ENCODE results near the gene KLHL5. TPM values are rescaled to one million over a fixed set of nuclear protein-coding genes. Genes with fewer than 3 reads are reported as not detected.
A peak's percentile ranks its signal among the peaks of the same experiment; 100 is the strongest.
"Not testable (repeated sequence)": the region's sequence is repeated elsewhere in the genome, so short reads cannot be mapped to it uniquely, and the experiment has no call there.

The KLHL5 gene, protein sequence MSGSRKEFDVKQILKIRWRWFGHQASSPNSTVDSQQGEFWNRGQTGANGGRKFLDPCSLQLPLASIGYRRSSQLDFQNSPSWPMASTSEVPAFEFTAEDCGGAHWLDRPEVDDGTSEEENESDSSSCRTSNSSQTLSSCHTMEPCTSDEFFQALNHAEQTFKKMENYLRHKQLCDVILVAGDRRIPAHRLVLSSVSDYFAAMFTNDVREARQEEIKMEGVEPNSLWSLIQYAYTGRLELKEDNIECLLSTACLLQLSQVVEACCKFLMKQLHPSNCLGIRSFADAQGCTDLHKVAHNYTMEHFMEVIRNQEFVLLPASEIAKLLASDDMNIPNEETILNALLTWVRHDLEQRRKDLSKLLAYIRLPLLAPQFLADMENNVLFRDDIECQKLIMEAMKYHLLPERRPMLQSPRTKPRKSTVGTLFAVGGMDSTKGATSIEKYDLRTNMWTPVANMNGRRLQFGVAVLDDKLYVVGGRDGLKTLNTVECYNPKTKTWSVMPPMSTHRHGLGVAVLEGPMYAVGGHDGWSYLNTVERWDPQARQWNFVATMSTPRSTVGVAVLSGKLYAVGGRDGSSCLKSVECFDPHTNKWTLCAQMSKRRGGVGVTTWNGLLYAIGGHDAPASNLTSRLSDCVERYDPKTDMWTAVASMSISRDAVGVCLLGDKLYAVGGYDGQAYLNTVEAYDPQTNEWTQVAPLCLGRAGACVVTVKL
- polyA plus RNA-seq (ENCODE audit: insufficient read length in 3 of 3), result 10 to 100 TPM; 35.5 to 48.2 (median 37.4) TPM
- long read RNA-seq, donor 1, transcript KLHL5-205 (11 exons, 2,926 nt), result major isoform, 5 of 6 reads
- long read RNA-seq, donor 1, partial matches to known transcripts, result 0 of 6 reads
- long read RNA-seq, donor 1, other reads (novel, unspliced or antisense), result 0 of 6 reads
- long read RNA-seq, donor 2, transcript KLHL5-205 (11 exons, 2,926 nt), result major isoform, 5 of 5 reads
- long read RNA-seq, donor 2, partial matches to known transcripts, result 0 of 5 reads
- long read RNA-seq, donor 2, other reads (novel, unspliced or antisense), result 0 of 5 reads
- long read RNA-seq, donor 3, transcript KLHL5-205 (11 exons, 2,926 nt), result major isoform, 6 of 6 reads
- long read RNA-seq, donor 3, partial matches to known transcripts, result 0 of 6 reads
- long read RNA-seq, donor 3, other reads (novel, unspliced or antisense), result 0 of 6 reads
- long read RNA-seq, donor 4, partial matches to known transcripts, result 0 of 2 reads
- long read RNA-seq, donor 4, other reads (novel, unspliced or antisense), result 0 of 2 reads
- long read RNA-seq, donor 5, partial matches to known transcripts, result 0 of 4 reads
- long read RNA-seq, donor 5, other reads (novel, unspliced or antisense), result 0 of 4 reads
- long read RNA-seq, donor 6, transcript KLHL5-205 (11 exons, 2,926 nt), result major isoform, 9 of 10 reads
- long read RNA-seq, donor 6, partial matches to known transcripts, result 0 of 10 reads
- long read RNA-seq, donor 6, other reads (novel, unspliced or antisense), result 0 of 10 reads
- long read RNA-seq, donor 7, transcript KLHL5-205 (11 exons, 2,926 nt), result major isoform, 6 of 6 reads
- long read RNA-seq, donor 7, partial matches to known transcripts, result 0 of 6 reads
- long read RNA-seq, donor 7, other reads (novel, unspliced or antisense), result 0 of 6 reads
- long read RNA-seq, donor 8, result 0 reads
- long read RNA-seq, donor 9, transcript KLHL5-205 (11 exons, 2,926 nt), result major isoform, 6 of 7 reads
- long read RNA-seq, donor 9, partial matches to known transcripts, result 0 of 7 reads
- long read RNA-seq, donor 9, other reads (novel, unspliced or antisense), result 0 of 7 reads
- long read RNA-seq, donor 10, partial matches to known transcripts, result 0 of 3 reads
- long read RNA-seq, donor 10, other reads (novel, unspliced or antisense), result 0 of 3 reads
- long read RNA-seq, donor 11, partial matches to known transcripts, result 0 of 3 reads
- long read RNA-seq, donor 11, other reads (novel, unspliced or antisense), result 0 of 3 reads
- long read RNA-seq, donor 12, transcript KLHL5-205 (11 exons, 2,926 nt), result major isoform, 7 of 16 reads
- long read RNA-seq, donor 12, partial matches to known transcripts, result 8 of 16 reads
- long read RNA-seq, donor 12, other reads (novel, unspliced or antisense), result 0 of 16 reads
- long read RNA-seq, donor 13, partial matches to known transcripts, result 0 of 4 reads
- long read RNA-seq, donor 13, other reads (novel, unspliced or antisense), result 0 of 4 reads
- long read RNA-seq, donor 14, transcript KLHL5-205 (11 exons, 2,926 nt), result major isoform, 9 of 18 reads
- long read RNA-seq, donor 14, partial matches to known transcripts, result 9 of 18 reads
- long read RNA-seq, donor 14, other reads (novel, unspliced or antisense), result 0 of 18 reads
- long read RNA-seq, donor 15, transcript KLHL5-205 (11 exons, 2,926 nt), result major isoform, 5 of 5 reads
- long read RNA-seq, donor 15, partial matches to known transcripts, result 0 of 5 reads
- long read RNA-seq, donor 15, other reads (novel, unspliced or antisense), result 0 of 5 reads
- long read RNA-seq, donor 16, partial matches to known transcripts, result 0 of 2 reads
- long read RNA-seq, donor 16, other reads (novel, unspliced or antisense), result 0 of 2 reads

DNA sequence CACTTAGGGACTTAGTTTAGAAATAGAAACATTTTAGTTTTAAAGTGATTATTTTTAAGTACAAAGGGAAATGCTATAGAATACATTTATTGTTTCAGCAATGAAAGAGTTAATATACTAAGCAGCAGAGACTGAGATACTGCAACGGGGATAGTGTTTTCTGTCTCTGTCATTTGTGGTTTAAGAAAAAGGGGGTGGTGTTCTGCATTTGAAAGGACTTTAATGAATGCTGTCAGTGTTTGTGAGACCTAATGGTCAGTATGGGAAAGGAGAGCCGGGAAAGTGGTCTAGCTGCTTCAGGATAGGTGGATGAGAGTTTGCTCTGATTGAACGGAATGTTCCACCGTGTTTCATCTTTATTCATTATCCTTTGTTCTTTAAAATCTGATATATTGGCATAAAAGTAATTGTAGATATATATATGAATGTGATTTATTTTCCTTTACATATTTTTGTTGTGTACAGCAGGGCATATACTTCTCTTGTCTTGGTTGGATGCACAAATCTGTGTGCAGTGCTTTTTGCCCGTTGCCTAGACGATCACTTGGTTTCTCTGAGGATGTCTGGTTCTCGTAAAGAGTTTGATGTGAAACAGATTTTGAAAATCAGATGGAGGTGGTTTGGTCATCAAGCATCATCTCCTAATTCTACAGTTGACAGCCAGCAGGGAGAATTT is at the start of gene KLHL5:
Gene KLHL5, plus strand, starts transcription at position 139 of the 676 bp plus-strand sequence. Its CDS starts 421 bp downstream, at position 560.
- DNase-seq, result no peak

DNA sequence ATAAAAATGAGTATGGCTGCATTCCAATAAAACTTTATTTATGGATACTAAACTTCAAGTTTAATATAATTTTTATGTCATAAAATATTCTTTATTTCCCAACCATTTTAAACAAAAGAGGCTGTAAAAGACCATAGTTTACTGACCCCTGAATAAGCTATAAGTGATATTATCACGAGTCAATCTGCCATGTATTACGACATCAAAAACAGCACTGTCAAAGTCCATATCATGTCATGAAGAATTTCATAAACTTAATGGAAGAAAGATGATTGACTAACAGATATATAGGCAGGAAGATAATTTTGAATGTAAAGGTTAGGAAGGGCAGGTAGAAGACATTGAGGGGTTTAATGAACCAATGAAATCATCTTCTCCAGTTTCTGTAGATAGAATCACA is 48.0 kb upstream of the KLHL5 start:
- DNase-seq, result no peak

DNA sequence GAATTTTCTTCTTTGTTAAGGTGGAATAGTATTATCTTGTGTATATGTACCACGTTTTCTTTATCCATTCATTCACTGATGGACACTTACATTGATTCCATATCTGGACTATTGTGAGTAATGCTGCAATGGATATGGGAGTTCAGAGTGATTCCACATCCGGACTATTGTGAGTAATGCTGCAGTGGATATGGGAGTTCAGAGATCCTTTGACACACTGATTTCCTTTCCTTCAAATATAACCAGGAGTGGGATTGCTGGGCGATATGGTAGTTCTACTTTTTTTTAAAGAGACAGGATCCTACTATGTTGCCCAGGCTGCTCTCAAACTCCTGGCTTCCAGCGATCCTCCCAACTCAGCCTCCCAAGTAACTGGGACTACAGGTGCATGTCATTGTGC is 41.9 kb upstream of the KLHL5 start:
- no peak for DNase-seq

DNA sequence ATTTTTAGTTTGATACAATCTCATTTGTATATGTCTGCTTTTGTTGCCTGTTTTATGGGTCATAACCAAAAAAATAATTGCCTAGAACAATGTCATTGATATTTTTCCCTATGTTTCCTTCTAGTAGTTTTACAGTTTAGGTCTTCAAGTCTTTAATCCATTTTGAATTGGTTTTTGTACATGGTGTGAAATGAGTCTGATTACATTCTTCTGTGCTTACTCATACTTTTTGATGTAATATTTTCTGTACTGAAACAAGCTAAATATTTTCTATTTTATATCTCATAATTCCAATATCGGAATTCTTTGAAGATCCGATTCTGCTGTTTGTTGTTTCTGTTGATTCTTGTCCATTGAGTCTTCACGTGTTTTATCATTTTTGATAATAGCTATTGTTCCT is 40.4 kb upstream of the KLHL5 start:
- no peak for DNase-seq

DNA sequence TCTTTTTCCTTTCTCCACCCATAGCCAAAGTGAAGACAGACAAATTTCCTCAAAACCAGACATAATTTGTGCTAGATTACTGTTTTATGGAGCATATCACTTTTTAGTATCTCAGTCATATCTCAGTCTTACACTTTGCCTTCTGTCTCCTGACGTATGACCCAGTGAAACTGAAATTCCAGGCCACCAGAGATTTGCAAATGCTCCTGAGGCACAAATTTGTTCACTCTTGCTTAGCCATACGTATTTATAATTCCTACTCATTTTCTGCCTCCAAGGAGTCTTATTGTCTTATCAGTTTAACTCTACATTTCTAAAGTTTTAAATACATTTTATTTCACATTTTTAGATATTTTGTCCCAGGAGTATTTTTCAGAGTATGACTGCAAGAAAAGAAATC is 39.8 kb upstream of the KLHL5 start:
- DNase-seq, result no peak

DNA sequence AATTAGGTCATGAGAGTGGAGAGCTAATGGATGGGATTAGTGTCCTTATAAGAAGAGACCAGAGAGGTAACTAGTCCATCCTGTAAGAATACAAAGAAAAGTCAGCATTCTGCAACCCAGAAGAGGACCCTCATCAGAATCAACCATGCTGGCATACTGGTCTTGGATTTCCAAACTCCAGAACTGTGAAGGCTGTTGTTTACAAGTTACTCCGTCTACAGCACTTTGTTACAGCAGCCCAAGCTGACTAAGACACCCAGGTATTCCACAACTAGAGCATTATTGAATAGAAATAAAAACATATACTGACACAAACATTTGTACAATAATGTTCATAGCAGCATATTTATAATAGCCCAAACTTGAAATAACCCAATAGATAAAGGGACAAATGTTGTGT is 39.0 kb upstream of the KLHL5 start:
- no peak for DNase-seq

DNA sequence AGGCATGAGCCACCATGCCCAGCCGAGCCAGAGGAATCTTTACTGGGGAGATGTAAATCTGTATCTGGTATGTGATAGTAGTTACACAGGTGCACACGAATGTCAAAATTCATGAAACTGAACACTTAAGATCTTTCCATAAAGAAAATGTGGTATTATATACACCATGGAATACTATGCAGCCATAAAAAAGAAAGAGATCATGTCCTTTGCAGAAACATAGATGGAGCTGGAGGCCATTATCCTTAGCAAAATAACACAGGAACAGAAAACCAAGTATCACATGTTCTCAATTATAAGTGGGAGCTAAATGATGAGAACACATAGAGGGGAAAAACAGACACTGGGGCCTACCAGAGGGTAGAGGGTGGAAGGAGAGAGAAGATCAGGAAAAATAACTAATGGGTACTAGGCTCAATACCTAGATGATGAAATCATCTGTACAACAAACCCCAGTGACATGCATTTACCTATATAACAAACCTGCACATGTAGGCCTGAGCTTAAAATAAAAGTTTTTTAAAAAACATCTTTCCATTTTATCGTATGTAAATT is 37.6 kb upstream of the KLHL5 start:
- DNase-seq, result no peak

DNA sequence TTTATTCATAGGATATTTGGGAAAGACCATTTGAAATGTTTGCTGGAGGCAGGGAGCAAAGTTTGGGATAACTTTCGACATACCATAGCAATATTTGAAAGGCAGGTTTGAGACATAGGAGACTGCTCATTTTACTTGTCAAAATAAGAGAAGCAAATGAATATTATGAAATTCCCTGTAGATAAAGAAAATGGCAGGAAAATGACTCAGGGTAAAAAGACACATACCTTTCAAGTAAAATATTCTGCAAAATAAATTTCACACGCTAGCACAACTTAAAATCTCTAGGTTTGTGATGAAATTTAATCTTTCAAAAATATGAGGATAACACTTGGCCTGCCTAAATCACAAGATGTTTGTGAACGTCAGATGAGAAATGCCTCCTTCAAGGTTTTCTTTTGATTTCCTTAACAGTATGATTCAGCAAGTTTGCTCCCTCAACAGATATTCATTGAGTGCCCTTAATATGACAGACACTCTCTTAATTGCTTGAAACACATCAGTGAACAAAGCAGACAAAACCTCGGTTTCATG is 36.4 kb upstream of the KLHL5 start:
- DNase-seq, result no peak

DNA sequence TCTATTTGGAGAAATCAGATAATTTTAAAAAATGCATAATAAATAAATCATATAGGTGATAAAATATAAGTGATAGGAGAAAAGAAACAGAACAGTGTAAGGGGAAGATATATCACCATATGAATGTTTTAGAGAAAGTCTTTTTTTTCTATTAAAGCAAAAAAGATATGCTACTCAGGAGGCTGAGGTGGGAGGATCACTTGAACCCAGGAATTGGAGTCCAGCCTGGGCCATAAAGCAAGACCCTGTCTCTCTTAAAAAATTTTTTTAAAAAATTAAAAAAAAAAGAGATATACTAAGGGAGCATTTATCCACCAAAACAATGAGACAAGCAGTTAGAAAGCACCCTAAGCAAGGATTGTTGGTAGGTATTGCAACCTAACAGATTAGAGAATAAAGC is 35.9 kb upstream of the KLHL5 start:
- no peak for DNase-seq

DNA sequence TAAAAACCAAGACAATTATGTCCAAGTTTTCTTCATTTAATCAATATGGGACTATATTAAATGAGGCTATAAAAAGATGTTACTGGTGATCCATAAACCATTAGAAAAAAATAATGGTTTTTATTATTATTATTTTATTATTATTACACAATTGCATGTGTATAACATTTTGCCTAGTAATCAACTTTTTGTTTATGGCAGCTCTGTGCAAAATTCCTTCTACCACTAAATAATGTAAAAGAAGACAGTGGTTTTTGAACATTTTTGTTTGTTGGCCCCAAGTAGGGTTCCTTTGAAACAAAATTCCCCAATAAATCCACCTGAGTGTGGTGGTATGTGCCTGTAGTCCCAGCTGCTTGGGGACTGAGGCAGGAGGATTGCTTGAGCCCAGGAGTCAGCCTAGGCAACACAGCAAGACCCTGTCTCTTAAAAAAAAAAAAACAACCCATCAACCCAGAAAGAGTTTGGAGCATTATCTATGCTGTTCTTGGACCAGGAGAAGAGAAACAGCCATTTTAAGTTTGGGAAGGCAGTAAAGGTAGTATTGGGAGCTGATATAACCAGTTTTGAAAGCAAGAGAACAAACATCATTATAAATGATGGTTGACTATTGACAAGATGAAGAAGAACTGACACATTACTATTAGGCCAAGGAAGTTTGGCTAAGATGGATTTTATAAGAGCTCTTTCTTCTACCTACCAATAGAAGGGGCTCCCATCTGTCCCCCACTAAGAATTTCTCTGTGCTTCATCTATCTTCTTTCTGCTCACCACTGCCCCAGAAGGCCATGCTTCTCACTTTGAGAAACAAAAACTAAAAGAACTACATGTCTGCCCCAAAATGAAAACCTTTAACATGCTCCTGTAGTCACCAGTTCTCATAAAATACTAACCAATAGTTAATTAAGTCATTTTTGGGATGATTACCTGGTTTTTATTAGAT is 32.0 kb upstream of the KLHL5 start:
- DNase-seq, result no peak

DNA sequence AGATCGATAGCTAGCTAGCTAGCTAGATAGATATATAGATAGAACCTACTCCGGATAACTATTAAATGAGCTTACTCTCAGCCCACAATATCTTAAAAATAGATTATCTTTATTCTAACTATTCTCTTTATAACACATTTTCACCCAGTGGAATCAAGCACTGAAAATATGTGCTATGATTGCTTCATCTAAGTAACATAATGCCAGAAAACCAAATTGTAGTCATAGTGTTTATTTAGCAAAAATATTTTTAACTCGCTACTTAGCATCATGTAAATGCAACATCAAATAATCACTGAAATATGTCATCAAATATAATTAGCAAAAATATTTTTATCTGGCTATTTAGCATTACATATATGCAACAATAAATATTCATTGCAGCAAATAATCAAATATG is 31.3 kb upstream of the KLHL5 start:
- DNase-seq, result no peak

DNA sequence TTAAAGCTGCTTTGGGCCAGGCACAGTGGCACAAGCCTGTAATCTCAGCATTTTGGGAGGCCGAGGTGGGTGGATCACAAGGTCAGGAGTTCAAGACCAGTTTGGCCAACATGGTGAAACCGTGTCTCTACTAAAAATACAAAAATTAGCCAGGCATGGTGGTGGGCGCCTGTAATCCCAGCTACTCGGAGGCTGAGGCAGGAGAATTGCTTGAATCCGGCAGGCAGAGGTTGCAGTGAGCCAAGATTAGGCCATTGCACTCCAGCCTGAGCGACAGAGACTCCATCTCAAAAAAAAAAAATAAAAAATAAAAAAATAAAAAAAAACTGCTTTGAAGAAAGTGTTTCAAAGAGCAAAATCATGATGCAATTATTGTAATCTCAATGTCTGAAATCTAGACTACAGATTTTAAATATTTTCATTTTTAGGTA is 30.4 kb upstream of the KLHL5 start:
- DNase-seq, result not testable (repeated sequence)

DNA sequence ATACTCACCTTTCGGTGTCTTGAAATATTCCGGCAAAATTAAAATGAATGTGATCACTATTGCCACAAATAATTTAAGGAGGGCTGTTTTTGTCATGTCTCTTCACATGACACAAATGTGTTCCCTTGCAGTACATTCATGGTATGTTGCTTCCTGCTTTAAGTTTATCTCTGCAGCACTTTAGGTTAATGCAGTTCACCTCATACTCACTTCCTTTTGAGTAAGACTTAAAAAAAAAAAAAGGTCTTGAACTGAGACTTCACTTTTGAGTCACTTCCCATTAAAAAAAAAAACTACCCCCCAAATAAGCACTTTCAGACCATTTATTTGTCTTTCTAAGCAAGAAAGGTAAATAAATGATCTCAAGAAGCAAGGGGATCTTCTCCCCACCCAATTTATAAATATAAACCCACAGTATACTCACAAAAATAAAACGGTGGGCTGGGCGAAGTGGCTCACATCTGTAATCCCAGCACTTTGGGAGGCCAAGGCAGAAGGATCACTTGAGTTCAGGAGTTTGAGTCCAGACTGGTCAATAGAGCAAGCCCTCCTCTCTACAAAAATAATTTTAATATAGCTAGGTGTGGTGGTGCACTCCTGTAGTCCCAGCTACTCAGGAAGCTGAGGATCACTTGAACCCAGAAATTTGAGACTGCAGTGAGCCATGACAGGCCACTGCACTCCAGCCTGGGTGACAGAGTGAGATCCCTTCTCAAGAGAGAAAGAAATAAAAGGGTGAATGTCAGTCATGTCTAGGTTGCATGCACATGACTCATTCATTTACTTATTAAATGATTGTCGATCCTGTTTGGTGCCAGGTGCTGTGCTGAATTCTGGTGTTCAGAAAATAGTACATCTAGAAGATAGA is 29.6 kb upstream of the KLHL5 start, which contains the start of gene TMEM156:
Gene TMEM156, minus strand, starts transcription at position 192 of the 868 bp plus-strand sequence. Its CDS starts 96 bp downstream, at position 96.
- no peak for DNase-seq

DNA sequence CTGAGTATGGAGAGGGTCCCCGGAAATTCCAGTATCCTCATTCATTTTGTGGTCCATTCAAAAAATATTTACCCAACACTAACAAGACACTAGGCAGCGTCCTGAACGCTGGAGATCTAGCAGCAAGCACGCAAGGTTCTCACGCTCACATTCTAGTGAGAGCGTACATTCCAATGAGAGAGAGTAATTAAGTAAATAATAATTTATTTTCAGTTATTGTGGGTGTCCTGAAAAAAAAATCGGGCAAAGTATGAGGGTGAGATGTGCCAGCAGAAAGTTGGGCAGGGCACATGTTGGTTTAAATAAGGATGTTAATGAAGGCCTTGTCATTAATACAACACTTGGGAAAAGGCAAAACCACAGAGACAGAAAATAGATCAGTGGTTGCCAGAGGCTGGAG is 25.9 kb upstream of the KLHL5 start:
- no peak for DNase-seq

DNA sequence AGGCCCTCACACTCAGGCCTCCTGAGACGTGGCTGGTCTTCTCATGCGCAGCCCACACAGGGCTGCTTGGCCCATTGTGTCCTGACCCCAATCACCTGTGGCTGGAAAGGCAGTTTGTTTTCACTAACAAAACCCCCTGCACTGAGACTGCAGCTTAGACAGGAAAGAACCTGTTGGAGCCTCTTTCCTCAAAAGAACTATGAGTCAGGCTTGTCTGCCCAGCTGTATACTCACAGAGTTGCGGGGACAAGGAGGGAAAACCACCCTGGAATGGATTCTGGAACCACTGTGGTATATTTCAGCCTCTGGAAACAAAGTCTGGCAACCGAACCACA is 24.6 kb upstream of the KLHL5 start:
- DNase-seq, result peak; percentile 17

DNA sequence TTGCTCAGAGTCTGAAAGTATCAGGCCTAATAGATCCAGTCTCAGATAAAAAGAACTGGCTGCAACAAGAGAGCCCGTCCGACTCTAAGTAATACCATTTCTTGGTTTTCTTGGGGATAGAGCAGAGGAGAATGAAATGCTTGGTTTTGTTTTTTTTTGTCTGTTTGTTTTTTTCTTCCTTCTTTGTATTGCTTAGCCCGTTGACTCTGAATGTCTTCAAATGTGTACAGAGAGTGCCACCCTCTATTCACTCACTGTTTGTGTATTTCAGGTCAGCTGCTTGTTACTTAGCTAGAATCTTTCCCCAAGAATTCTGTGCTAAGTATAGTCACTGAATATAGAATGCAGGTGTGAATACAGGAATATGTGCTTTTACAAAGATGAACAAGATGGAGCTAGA is 24.1 kb upstream of the KLHL5 start:
- DNase-seq, result no peak
